Tibial artery (tissue), 4 donors: ENCODE measurements around the gene DZANK1.

Experiments used
- DNase-seq, 2 donors: peaks; one replicate each; pipeline ENCODE4 v3.0.0-alpha.2; 2019
- H3K27ac ChIP-seq, 2 donors: fragments of 200-600 bp; sonication (generic) in 1 of 2; 1 replicate in 1 of 2; 2 replicates in 1 of 2; pipeline ENCODE4 v1.5.1; 2018 to 2019; ENCODE audit warnings: mild to moderate bottlenecking in 1 of 2
- H3K27me3 ChIP-seq, 2 donors: fragments of 200-600 bp; sonication (generic) in 1 of 2; one replicate each; pipeline versions ENCODE4 v1.5.1 to v1.6.0; 2016 to 2019
- H3K36me3 ChIP-seq, 3 donors: fragments of 200-600 bp; sonication (generic) in 2 of 3; one replicate each; pipeline ENCODE4 v1.5.1; 2016 to 2019; ENCODE audit warnings: mild to moderate bottlenecking in 2 of 3
- H3K4me1 ChIP-seq, 4 donors: fragments of 200-600 bp; sonication (generic) in 2 of 4; 1 replicate in 3 of 4; 2 replicates in 1 of 4; pipeline ENCODE4 v1.5.1; 2016 to 2019
- H3K4me3 ChIP-seq, 2 donors: fragments of 200-600 bp; sonication (generic) in 1 of 2; 1 replicate in 1 of 2; 2 replicates in 1 of 2; pipeline ENCODE4 v1.5.1; 2018 to 2019; ENCODE audit warnings: mild to moderate bottlenecking in 2 of 2
- H3K9me3 ChIP-seq, 3 donors: fragments of 200-600 bp; sonication (generic) in 1 of 3; one replicate each; pipeline ENCODE4 v1.5.1; 2016 to 2019
- CTCF ChIP-seq, 2 experiments: fragments of 200-600 bp in 1 of 2; fragments of 450-650 bp in 1 of 2; IDR thresholded peaks; one replicate each; pipeline ENCODE4 v1.5.1; 2017 to 2019; ENCODE audit warnings: antibody characterized with exemption in 2 of 2, mild to moderate bottlenecking in 1 of 2, moderate library complexity in 1 of 2
- intact Hi-C: fragments of 100-400 bp; cut with DNase I; formaldehyde crosslinking; loops from one replicate; pipeline ENCODE4 v1.15.0; 2023; ENCODE audit warnings: low total_unique reads

Gene DZANK1

GRCh38 chr20:18477218-18477617 lies 10.4 kb upstream of the DZANK1 start:
- Histone ChIP-seq H3K27ac (no peak overlapping the region), H3K4me1 (no peaks in the 10 kb centered on the region), H3K4me3 (no peak overlapping the region), H3K9me3 (no peaks in the 10 kb centered on the region), H3K27me3 (no peaks in the 10 kb centered on the region), H3K36me3 (peaks cover 56 to 93% (median 64%) of the 10 kb centered on the region in 3 donors)
- intact Hi-C loops, result no loop called here
- TF ChIP-seq CTCF (IDR thresholded peaks at IDR 0.05), result no peak
- no peak for DNase-seq

GRCh38 chr20:18466574-18466893 lies 296 bp downstream of the DZANK1 start:
- peaks cover 0 to 18% (median 4%) of the 10 kb centered on the region in 3 donors for H3K36me3 ChIP-seq
- DNase-seq, result no peak
- no peak for TF ChIP-seq CTCF (IDR thresholded peaks at IDR 0.05)
- H3K4me3 ChIP-seq, result peak overlapping the region; percentile 71 to 77
- H3K9me3 ChIP-seq, result no peaks in the 10 kb centered on the region
- peaks cover 0 to 5% of the 10 kb centered on the region in 2 donors for H3K27me3 ChIP-seq
- intact Hi-C loops, result loop anchor here (5.0 kb wide), 1 partner anchor 41 kb away; the partner anchor contains the start of gene SEC23B
- H3K27ac ChIP-seq, result peak overlapping the region; percentile 73 to 79
- H3K4me1 ChIP-seq, result peaks cover 0 to 20% (median 14%) of the 10 kb centered on the region in 4 donors

GRCh38 chr20:18465536-18466200 lies 1.2 kb downstream of the DZANK1 start:
- Histone ChIP-seq H3K36me3 (peaks cover 0 to 10% (median 0%) of the 10 kb centered on the region in 3 donors), H3K9me3 (no peaks in the 10 kb centered on the region), H3K27me3 (peaks cover 0 to 5% of the 10 kb centered on the region in 2 donors), H3K27ac (no peak overlapping the region), H3K4me3 (no peak overlapping the region), H3K4me1 (peaks cover 0 to 20% (median 14%) of the 10 kb centered on the region in 4 donors)
- TF ChIP-seq CTCF (IDR thresholded peaks at IDR 0.05), result no peak
- intact Hi-C loops, result loop anchor here (5.0 kb wide), 1 partner anchor 42 kb away; the partner anchor contains the start of gene SEC23B
- no peak for DNase-seq

DNA sequence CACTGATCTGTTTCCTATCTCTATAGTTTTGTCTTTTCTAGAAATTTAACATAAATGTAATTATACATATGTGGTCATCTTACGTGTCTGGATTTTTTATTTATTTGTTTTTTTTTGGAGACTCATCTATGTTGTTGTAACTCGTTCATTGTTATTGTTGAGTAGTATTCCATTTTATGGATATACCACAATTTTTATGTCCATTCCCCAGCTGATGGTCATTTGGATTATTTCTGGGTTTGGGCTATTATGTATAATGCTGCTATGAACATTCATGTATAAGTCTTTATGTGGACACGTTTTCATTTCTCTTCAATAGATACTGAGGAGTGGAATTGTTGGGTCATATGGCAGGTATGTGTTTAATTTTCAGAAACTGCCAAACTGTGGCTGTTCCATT lies 10.2 kb downstream of the DZANK1 start:
- H3K4me3 ChIP-seq, result no peak overlapping the region
- H3K36me3 ChIP-seq, result peaks cover 0 to 12% (median 0%) of the 10 kb centered on the region in 3 donors
- no peaks in the 10 kb centered on the region for H3K9me3 ChIP-seq
- DNase-seq, result no peak
- H3K27ac ChIP-seq, result no peak overlapping the region
- TF ChIP-seq CTCF (IDR thresholded peaks at IDR 0.05), result no peak
- no peaks in the 10 kb centered on the region for H3K4me1 ChIP-seq
- intact Hi-C loops, result no loop called here
- H3K27me3 ChIP-seq, result no peaks in the 10 kb centered on the region

DNA sequence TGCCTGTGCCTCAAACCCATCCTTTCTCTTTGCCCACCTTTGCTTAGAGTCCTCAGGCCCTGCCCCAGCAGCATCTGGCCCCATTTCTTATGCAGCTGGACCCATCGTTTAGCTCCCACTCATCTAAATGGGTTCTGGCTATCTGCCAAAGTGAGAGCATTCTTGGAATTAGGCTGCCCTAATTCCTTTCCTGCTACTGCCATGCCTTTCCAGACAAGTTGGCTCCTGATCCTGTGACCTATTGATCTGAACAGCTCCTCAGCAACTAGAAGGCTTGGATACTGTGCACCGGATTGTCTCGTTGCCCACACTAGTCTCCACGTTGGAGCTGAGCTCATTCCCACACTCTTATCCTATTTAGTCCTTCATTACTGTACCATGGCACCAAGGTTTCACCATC lies 22.9 kb downstream of the DZANK1 start:
- Histone ChIP-seq H3K9me3 (no peaks in the 10 kb centered on the region), H3K27me3 (no peaks in the 10 kb centered on the region), H3K27ac (no peak overlapping the region), H3K4me1 (peaks cover 0 to 11% (median 4%) of the 10 kb centered on the region in 4 donors), H3K36me3 (peaks cover 0 to 5% (median 0%) of the 10 kb centered on the region in 3 donors), H3K4me3 (no peak overlapping the region)
- no peak for DNase-seq
- intact Hi-C loops, result no loop called here
- no peak for TF ChIP-seq CTCF (IDR thresholded peaks at IDR 0.05)
